Ramos (cell line): ENCODE results near the gene CENPO.

Source experiments
- in situ Hi-C: fragments of 300-500 bp; cut with MboI; formaldehyde crosslinking; loops from one replicate; pipeline ENCODE4 v1.14.3; 2022; ENCODE audit warnings: low sequenced_read_pairs; ENCODE audit not compliant: unreplicated experiment

The CENPO gene

GRCh38 chr2:24792874-24793760 is at the start of gene CENPO, which contains the start of gene PTRHD1:
CENPO (plus strand) TSS chr2:24793425; CDS start chr2:24793920, 495 bp downstream.
PTRHD1 (minus strand) TSS chr2:24793391; CDS start chr2:24793377, 14 bp downstream.
- in situ Hi-C loops: no loop called here

GRCh38 chr2:24743924-24744323 is 49.3 kb upstream of the CENPO start:
- in situ Hi-C loops: no loop called here

GRCh38 chr2:24744356-24744755 is 48.9 kb upstream of the CENPO start:
- in situ Hi-C loops: no loop called here

- in situ Hi-C loops: no loop called here
Observed at GRCh38 chr2:24745825-24746224, 47.4 kb upstream of the CENPO start.

GRCh38 chr2:24747299-24747698 is 45.9 kb upstream of the CENPO start:
- in situ Hi-C loops: no loop called here

- in situ Hi-C loops: no loop called here
Observed at GRCh38 chr2:24749069-24749691, 44.0 kb upstream of the CENPO start.

GRCh38 chr2:24754985-24755705 is 38.1 kb upstream of the CENPO start:
- in situ Hi-C loops: no loop called here

- in situ Hi-C loops: no loop called here
Observed at GRCh38 chr2:24756789-24757188, 36.4 kb upstream of the CENPO start.

- in situ Hi-C loops: no loop called here
Observed at GRCh38 chr2:24761866-24762265, 31.4 kb upstream of the CENPO start.

GRCh38 chr2:24762518-24762917 is 30.7 kb upstream of the CENPO start:
- in situ Hi-C loops: no loop called here

GRCh38 chr2:24763843-24764242 is 29.4 kb upstream of the CENPO start:
- in situ Hi-C loops: no loop called here

GRCh38 chr2:24766609-24767008 is 26.6 kb upstream of the CENPO start:
- in situ Hi-C loops: no loop called here

GRCh38 chr2:24768013-24768412 is 25.2 kb upstream of the CENPO start:
- in situ Hi-C loops: no loop called here

GRCh38 chr2:24768601-24769000 is 24.6 kb upstream of the CENPO start:
- in situ Hi-C loops: no loop called here

- in situ Hi-C loops: no loop called here
Observed at GRCh38 chr2:24771061-24771460, 22.2 kb upstream of the CENPO start.

- in situ Hi-C loops: no loop called here
Observed at GRCh38 chr2:24771764-24772586, 21.2 kb upstream of the CENPO start.

GRCh38 chr2:24774373-24774772 is 18.9 kb upstream of the CENPO start:
- in situ Hi-C loops: no loop called here

- in situ Hi-C loops: no loop called here
Observed at GRCh38 chr2:24779116-24779515, 14.1 kb upstream of the CENPO start.

- in situ Hi-C loops: no loop called here
Observed at GRCh38 chr2:24783641-24784040, 9.6 kb upstream of the CENPO start.

- in situ Hi-C loops: no loop called here
Observed at GRCh38 chr2:24785671-24786321, 7.4 kb upstream of the CENPO start.
